GM19438 (cell line): Measurements from ENCODE around the gene PGA3.
"Not testable (repeated sequence)": the region's sequence is repeated elsewhere in the genome, so short reads cannot be mapped to it uniquely, and the experiment has no call there.

ENCODE experiments used
- ATAC-seq: cut with Tn5 transposase; IDR thresholded peaks from one replicate; pipeline ENCODE4 v1.9.1; 2021; ENCODE audit warnings: low read depth; ENCODE audit not compliant: unreplicated experiment

PGA3 gene

GRCh38 chr11:61170566-61170965 lies 32.7 kb upstream of the PGA3 start:
- ATAC-seq: no peak

- ATAC-seq: no peak
These were observed 31.4 kb upstream of the PGA3 start for GRCh38 chr11:61171907-61172306.

GRCh38 chr11:61172356-61172755 lies 31.0 kb upstream of the PGA3 start:
- ATAC-seq: no peak

- ATAC-seq: no peak
These were observed 30.4 kb upstream of the PGA3 start for GRCh38 chr11:61172888-61173287.

- ATAC-seq: no peak
These were observed 29.9 kb upstream of the PGA3 start for GRCh38 chr11:61173456-61173855.

- no peak for ATAC-seq
These were observed 29.0 kb upstream of the PGA3 start for GRCh38 chr11:61174273-61174672.

- ATAC-seq: no peak
These were observed 28.4 kb upstream of the PGA3 start for GRCh38 chr11:61174949-61175348.

- ATAC-seq: no peak
These were observed 26.9 kb upstream of the PGA3 start for GRCh38 chr11:61176446-61176845.

GRCh38 chr11:61180205-61180604 lies 23.1 kb upstream of the PGA3 start:
- ATAC-seq: not testable (repeated sequence)

GRCh38 chr11:61181489-61181888 lies 21.8 kb upstream of the PGA3 start:
- ATAC-seq: no peak

GRCh38 chr11:61183645-61184044 lies 19.7 kb upstream of the PGA3 start:
- ATAC-seq: no peak

GRCh38 chr11:61186504-61186903 lies 16.8 kb upstream of the PGA3 start:
- ATAC-seq: no peak

- ATAC-seq: no peak
These were observed 15.7 kb upstream of the PGA3 start for GRCh38 chr11:61187505-61188130.

- no peak for ATAC-seq
These were observed 13.4 kb upstream of the PGA3 start for GRCh38 chr11:61189933-61190332.

- no peak for ATAC-seq
These were observed 9.7 kb upstream of the PGA3 start for GRCh38 chr11:61193596-61193995.

GRCh38 chr11:61194169-61194671 lies 9.1 kb upstream of the PGA3 start:
- ATAC-seq: no peak

- no peak for ATAC-seq
These were observed 8.2 kb upstream of the PGA3 start for GRCh38 chr11:61194981-61195695.

GRCh38 chr11:61195719-61196118 lies 7.6 kb upstream of the PGA3 start:
- ATAC-seq: no peak

- no peak for ATAC-seq
These were observed 5.0 kb upstream of the PGA3 start for GRCh38 chr11:61198361-61198760.

- ATAC-seq: no peak
These were observed 4.3 kb upstream of the PGA3 start for GRCh38 chr11:61198948-61199523.

- ATAC-seq: no peak
These were observed 1.8 kb upstream of the PGA3 start for GRCh38 chr11:61201476-61201875.

GRCh38 chr11:61203873-61204272 lies 558 bp downstream of the PGA3 start:
- not testable (repeated sequence) for ATAC-seq
